ENCODE data around the gene RGPD8. TPM values are rescaled to one million over a fixed set of nuclear protein-coding genes. Genes with fewer than 3 reads are reported as not detected.
A peak's percentile ranks its signal among the peaks of the same experiment; 100 is the strongest.
"Not testable (repeated sequence)": the region's sequence is repeated elsewhere in the genome, so short reads cannot be mapped to it uniquely, and the experiment has no call there.

The RGPD8 gene
- total and polyA plus RNA-seq, 2 of the 13 experiments (the other 11 are each of a cell fraction or from before 2014, with no cell fraction given): 2.3 to 12.8 TPM

DNA sequence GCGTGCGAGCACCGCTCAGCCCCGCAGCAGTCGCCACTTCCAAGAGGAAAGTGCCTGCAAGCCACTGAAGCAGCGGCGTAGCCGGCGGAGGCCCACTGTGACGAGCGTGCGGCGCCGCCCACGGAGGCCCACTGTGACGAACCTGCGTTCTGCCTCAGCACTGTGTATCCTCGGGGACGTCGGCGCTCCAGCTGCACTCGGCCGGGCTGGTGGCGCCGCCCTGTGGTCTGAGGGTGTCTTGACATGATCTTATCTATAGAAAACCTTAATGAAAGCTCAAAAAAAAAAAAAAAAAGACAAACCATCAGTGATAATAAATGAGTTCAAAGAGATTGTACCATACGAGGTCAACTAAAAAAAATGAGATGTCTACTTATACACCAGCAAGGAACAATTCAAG lies at the start of gene RGPD8 (continued):
- TF ChIP-seq IRF2 (CRISPR knock-in tag; IDR thresholded peaks at IDR 0.05) (0 out of 2 replicates have a peak, but pooled peaks have one; percentile 54), SOX6 (CRISPR knock-in tag; IDR thresholded peaks at IDR 0.05) (peak; percentile 27; the same call in 1 of the 2 replicates), POLR2G (IDR thresholded peaks at IDR 0.05; ENCODE audit: low read depth, low read length) (0 out of 2 replicates have a peak, but pooled peaks have one; percentile 43), BORCS8-MEF2B (CRISPR knock-in tag; IDR thresholded peaks at IDR 0.05) (peak; percentile 43; the same call in 1 of the 2 replicates), REPIN1 (CRISPR knock-in tag; IDR thresholded peaks at IDR 0.05; ENCODE audit: borderline replicate concordance, low read depth) (peak; percentile 27; the same call in 1 of the 2 replicates), FOXO1 (CRISPR knock-in tag; IDR thresholded peaks at IDR 0.05) (0 out of 2 replicates have a peak, but pooled peaks have one; percentile 11), ISL2 (CRISPR knock-in tag; IDR thresholded peaks at IDR 0.05) (0 out of 2 replicates have a peak, but pooled peaks have one; percentile 20), PHF8 (CRISPR knock-in tag; IDR thresholded peaks at IDR 0.05) (peak; percentile 79), PPARG (CRISPR knock-in tag; conservative IDR thresholded peaks at IDR 0.05) (0 out of 2 replicates have a peak, but pooled peaks have one; percentile 15), SMC3 (IDR thresholded peaks at IDR 0.05; ENCODE audit: low read length) (peak; percentile 48; the same call in 1 of the 2 replicates), KDM3A (CRISPR knock-in tag; IDR thresholded peaks at IDR 0.05; ENCODE audit: low read depth) (0 out of 2 replicates have a peak, but pooled peaks have one; percentile 67)
- TF ChIP-seq, protein P1, sequence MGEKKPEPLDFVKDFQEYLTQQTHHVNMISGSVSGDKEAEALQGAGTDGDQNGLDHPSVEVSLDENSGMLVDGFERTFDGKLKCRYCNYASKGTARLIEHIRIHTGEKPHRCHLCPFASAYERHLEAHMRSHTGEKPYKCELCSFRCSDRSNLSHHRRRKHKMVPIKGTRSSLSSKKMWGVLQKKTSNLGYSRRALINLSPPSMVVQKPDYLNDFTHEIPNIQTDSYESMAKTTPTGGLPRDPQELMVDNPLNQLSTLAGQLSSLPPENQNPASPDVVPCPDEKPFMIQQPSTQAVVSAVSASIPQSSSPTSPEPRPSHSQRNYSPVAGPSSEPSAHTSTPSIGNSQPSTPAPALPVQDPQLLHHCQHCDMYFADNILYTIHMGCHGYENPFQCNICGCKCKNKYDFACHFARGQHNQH (CRISPR knock-in tag; IDR thresholded peaks at IDR 0.05): peak; percentile 43; the same call in 1 of the 2 replicates
- TF ChIP-seq SOX6 (IDR thresholded peaks at IDR 0.05): not testable (repeated sequence)
- TF ChIP-seq, protein P2, sequence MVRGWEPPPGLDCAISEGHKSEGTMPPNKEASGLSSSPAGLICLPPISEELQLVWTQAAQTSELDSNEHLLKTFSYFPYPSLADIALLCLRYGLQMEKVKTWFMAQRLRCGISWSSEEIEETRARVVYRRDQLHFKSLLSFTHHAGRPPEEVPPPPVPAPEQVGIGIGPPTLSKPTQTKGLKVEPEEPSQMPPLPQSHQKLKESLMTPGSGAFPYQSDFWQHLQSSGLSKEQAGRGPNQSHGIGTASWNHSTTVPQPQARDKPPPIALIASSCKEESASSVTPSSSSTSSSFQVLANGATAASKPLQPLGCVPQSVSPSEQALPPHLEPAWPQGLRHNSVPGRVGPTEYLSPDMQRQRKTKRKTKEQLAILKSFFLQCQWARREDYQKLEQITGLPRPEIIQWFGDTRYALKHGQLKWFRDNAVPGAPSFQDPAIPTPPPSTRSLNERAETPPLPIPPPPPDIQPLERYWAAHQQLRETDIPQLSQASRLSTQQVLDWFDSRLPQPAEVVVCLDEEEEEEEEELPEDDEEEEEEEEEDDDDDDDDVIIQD (CRISPR knock-in tag; IDR thresholded peaks at IDR 0.05; ENCODE audit: low read depth): 0 out of 2 replicates have a peak, but pooled peaks have one; percentile 17

Data from HepG2 (cell line).